HG02763 (cell line): Measurements from ENCODE around the gene RUNX1.
A peak's percentile ranks its signal among the peaks of the same experiment; 100 is the strongest.

Experiments used
- ATAC-seq: cut with Tn5 transposase; IDR thresholded peaks from one replicate; pipeline ENCODE4 v1.9.1; 2021; ENCODE audit warnings: mild to moderate bottlenecking, moderate library complexity; ENCODE audit not compliant: unreplicated experiment

RUNX1 gene

DNA sequence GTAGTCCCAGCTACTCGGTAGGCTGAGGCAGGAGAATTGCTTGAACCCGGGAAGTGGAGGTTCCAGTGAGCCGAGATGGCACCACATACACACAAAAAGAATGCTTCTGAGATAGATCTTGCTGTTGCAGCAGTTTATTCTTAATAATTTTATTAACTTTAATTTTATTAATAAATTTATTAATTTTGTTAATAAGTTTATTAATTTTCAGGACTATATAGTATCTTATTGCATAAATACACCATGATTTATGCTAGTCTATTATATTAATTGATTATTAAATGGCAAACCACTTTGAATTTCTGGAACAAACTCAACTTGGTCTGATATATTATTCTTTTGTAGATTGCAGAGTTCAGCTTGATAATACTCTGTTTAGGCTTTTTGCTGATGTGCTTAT lies 280.8 kb downstream of the RUNX1 start:
- no peak for ATAC-seq

DNA sequence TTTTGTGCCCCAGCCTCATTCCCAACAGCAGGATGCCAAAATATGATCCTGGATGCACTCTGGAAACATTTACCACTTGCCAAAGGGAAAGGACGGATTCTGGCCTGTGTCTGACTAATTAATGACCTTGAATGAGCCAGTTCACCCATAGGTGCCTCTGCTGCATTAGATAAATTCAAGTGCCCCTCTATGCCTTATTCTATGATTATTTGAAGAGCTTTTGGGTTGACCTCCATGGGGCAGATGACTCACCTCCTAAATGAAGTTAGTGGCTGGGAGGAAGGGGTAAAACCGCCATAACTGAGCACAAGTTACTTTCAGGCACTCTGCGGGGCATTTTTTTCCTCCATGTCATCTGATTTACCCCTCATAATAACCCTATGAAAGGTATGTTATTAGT lies 282.2 kb downstream of the RUNX1 start:
- ATAC-seq: no peak

DNA sequence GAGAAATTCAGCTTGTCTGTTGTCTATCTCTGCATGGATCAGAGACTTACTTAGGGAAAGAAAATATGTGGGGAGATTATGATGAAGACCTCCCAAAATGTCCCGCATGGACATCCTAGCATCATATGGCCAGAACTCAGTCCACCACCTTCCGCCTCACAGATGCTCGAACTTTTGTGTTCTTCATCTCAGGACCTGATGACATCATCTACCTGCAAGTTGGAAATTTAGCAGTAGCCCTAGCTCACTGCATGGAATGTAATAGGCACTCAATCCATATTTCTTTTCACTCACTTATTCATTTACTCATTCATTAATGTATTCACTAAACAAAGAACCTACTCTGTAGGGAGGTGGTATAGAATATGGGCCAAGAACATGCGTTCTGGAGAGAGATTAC lies 283.5 kb downstream of the RUNX1 start:
- no peak for ATAC-seq

DNA sequence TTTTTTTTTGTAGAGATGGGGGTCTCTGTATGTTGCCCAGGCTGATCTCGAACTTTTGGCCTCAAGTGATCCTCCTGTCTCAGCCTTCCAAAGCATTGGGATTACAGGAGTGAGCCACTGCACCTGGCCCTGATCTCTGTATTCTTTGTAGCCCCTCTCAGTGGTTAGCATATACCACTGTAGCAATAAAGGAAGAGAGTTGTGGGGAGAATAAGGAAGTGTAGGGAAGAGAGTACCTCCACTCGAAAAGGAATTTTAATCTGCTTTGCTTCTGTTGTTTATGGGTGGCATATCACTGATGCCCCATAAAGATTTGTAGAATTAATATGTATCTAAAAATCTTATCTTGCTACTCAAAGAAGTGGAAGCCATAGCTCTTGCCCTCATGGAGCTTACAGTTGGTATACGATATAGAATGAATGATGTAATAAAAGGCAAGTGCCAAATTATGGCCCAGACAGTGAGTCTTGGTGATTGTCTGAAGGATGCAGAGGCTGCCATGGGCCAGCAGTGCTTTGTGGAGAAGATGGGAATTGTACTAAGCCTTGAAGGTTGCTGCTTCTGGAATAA lies 284.3 kb downstream of the RUNX1 start:
- ATAC-seq: no peak

DNA sequence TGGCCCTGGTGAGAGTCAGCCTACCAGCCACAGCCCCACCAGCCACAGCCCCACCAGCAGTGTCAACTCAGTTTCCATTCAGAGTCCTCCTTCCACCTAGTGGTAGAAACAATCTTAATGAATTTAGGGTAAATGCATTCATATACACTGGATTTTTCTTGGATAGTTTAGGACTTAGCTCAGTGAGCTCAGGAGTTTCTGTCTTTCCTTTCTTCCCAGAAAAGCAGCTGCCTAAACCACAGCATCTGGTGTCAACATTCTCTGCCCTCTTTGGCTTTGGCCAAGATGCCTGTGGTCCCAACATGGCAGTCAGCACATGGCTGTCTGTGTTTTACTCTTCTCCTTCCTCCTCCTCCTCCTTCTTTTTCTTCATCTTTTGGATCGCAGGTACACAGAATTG lies 286.3 kb downstream of the RUNX1 start:
- no peak for ATAC-seq

DNA sequence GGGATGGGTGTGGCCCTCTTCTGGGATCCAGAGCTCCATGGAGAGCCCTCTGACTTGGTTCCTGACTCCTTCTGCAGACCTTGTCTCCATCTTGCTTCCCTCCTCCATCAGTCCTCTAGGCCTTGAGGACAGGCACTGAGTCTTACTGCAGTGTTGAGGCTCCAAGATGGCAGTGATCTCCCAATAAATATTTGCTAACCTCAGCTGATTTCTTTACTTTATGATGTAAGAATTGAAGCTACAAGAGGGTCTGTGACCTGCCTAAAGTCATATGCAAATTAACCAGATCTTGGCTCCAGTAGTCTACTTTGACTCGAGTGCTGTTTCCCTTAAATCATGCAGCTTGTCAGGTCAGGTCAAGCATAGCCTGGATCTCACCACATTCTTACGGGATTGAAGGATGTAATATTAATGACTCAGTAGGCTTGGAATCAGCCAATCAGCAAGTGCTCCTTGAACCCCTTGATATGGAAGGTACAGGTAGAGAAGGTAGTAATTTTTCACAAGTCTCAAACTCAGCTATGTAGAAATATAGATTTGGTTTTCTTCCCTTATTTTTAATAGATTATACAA lies 287.3 kb downstream of the RUNX1 start:
- no peak for ATAC-seq

DNA sequence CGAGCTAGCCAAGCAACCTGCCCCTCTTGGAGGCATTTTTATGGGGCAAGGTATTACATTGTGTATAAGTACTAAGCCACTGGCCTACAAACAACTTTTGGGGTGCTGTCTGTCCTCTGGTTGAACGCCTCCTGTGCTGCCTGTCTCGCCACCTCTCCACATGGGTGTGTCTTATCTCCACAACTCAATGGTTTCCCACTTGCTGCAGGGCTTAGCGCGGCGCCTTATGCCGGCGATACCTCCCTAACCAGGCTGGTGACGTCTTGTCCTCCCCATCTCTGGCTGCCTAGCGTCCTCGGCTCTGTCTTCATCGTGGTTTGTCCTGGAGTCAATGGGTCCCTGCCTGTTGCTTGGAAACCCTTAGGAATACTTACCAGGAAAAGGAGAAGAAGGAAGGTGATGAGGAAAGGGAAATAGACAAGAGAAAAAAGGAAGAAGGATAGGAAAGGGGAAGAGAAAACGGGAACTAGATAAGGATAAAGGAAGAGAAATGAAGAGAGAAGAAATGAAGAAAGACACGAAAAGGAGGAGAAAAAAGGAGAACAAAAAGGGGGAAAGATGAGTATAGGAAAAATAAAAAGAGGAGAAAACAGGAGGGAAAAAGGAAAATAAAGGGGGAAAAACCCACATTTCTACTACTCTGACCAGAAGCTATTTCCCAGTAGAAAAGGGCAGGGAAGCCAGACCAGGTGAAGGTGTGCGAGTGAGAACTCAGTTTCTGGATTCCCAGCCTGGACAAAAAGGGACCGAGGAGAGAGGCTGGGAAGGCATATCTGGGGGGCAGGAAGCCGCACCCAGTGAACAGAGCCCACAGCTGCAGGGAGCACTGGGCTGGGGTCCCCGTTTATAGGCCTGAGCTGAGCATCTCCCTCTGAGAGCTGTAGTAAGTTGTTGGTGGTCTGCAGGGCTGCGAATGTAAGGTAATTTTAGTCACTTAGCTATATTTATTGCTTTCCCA lies 294.1 kb downstream of the RUNX1 start:
- no peak for ATAC-seq

DNA sequence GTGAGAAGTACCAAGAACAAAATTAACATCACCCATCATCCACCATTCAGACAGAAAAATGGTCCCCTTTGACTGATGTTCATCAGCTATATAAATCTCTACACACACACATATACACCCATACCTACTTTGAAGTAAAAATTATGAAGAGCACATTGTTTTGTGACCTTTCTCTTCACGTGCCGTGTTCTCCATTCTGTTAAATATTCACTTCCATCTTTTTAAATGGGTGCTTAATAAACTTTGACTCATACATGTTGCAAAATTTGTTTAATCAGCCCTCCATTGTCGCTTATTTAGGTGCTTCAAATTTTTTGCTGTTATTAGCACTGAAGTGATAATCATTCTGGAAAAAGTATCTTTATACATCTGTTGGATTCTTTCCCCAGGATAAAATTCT lies 300.2 kb downstream of the RUNX1 start:
- ATAC-seq: no peak

DNA sequence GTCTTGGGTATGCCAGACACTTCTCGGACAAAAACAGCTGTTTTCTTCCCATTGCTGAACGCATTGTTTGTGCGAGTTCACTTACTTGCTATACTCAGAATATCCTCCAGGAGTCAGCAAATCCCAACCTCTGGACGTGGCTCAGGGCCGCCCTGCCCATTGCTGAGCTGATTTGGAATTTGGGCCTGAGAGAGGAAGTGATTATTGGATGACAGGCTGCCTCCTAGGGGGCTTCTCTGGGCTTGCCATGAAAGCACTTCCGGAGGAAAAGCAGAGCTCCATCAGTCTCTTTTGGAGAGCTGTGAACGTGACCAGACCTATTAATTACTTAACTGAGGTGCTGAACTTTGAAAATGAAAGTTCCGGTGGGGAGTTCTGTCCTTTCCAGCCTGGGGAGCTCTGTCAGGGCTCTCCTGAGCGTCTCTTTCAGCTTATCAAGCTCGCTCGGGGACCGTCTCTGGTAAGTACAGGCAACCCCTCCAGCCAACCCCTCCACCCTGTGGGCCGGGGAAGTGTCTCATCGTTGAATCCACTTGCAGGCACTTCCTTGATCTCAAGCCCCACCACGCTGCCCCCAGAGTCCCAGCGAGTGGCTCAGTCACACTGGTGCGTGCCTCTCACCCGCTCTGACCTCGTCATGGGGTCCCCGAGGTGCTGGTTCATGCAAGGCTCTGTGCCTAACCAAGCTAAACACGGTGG lies 303.4 kb downstream of the RUNX1 start:
- ATAC-seq: peak; percentile 73

DNA sequence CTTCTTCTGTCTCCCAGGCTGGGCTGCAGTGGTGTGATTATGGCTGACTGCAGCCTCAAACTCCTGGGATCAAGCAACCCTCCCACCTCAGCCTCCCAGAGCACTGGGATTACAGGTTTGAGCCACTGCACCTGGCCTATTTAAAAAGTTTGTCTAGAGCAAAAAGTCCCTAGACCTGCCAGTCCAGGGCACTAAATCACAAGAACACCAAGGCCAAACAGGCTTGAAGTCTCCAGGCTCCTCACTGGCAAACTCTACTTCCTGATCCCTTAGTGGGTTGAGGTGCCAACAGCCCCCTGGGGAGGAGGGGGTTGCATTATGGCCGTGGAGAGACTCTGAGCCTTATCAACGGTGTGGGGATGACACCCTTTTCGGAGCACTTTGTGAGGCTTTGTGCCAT lies 304.3 kb downstream of the RUNX1 start:
- ATAC-seq: no peak

DNA sequence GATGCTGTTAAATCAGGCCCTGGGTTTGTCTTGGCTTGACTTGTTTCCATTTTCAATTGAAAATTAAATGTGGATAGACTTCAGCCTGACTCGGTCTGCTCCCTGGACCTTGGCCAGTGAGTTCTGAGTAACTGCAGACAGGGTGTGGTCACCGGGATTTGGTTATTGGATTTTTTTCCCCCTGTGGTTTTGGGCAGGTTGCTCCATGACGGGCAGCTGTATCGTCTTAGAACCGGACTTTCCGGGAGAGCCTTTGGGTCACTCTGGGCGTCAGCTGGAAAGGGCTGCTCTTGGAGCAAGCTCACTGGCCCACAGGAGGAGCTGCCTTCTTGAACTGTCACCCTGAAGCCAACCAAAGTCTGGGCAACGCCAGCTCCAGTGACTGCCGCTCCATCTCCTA lies 305.3 kb downstream of the RUNX1 start:
- no peak for ATAC-seq

DNA sequence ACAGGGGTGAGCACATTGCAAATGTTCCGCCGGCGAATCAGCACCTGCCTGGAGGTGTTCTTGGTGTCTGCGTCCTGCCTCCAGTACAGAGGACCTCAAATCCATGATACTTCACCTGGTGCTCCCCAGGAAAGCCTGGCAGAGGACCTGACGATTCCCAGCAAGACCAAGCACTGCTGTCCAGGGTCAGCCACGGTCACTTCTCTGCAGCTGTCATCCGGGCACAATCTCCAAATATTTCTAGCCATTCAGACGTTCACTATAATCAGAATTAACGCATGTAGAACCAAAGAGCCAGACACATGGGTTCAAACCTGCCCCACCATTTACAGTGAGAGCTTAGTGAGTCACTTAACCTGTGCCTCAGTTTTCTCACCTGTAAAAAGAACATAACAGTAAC lies 305.8 kb downstream of the RUNX1 start:
- no peak for ATAC-seq

DNA sequence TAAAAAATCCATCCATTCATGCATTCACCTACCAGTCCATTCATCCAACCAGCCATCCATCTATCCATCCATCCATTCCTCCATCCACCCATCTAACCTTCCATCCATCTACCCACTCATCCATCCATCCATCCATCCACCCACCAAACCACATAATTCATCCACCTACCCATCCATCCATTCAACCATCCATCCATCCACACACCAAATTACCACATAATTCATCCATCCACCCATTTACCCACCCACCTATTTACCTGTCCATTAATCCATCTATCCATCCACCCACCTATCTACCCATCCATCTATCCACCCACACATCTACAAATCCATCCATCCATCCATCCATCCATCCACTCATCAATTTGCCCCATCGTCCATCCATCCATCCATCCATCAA lies 308.9 kb downstream of the RUNX1 start:
- ATAC-seq: no peak
